ENCODE results near the gene SH3BP4. TPM values are rescaled to one million over a fixed set of nuclear protein-coding genes. Genes with fewer than 3 reads are reported as not detected.

Gene SH3BP4
- polyA plus RNA-seq, 1 donor (not counting 4 experiments of a cell fraction or from before 2014, with no cell fraction given): 50.4 TPM

DNA sequence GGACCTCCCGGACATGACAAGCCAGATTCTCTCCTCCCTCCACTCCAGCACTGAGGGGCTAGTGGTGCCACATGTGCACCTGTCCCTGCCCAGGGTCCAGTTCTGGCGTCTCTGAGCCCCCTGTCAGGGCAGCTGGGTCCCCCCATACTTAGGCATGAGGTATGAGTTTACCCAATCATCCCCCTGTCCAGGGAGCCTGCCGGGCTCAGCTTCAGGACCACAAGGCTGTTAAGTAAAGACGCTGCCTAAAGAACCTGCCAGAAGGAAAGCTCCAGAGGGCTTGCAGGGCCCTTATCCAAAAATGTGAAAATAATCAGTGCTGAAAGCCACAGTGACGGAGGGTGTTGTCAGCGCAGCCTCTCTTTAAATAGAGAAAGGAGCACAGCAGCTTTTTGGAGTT lies 40.0 kb downstream of the SH3BP4 start:
- no peaks in the 10 kb centered on the region for H3K9me3 ChIP-seq (ENCODE audit: control insufficient read depth, low read depth, low read length)
- TF ChIP-seq CTCF (optimal IDR thresholded peaks at IDR 0.05 in 1 of 3, IDR thresholded peaks at IDR 0.05 in 1 of 3, conservative IDR thresholded peaks at IDR 0.05 in 1 of 3; ENCODE audit: extremely low read depth in 1 of 3, insufficient read depth in 2 of 3, low read length in 3 of 3) (no peak), EZH2 (IDR thresholded peaks at IDR 0.05; ENCODE audit: low read length) (no peak)
- H3K79me2 ChIP-seq (ENCODE audit: control insufficient read depth, insufficient read depth, low read length): peaks cover 96% of the 10 kb centered on the region
- H3K27me3 ChIP-seq (ENCODE audit: control insufficient read depth, extremely low read depth, insufficient read depth, low read length): no peaks in the 10 kb centered on the region
- H3K27ac ChIP-seq (ENCODE audit: control insufficient read depth, insufficient read depth, low read length): no peak overlapping the region
- peaks cover 15% of the 10 kb centered on the region for H3K4me1 ChIP-seq (ENCODE audit: control insufficient read depth, extremely low read depth, insufficient read depth, low read length)
- peaks cover 11% of the 10 kb centered on the region for H4K20me1 ChIP-seq (ENCODE audit: control insufficient read depth, extremely low read depth, insufficient read depth, low read length)
- FAIRE-seq (no peak), DNase-seq (ENCODE audit: low read depth, low spot score) (no peak)
- no peak overlapping the region for H3K9ac ChIP-seq (ENCODE audit: control insufficient read depth, extremely low read depth, insufficient read depth, low read length)
- H3K9me1 ChIP-seq (ENCODE audit: control insufficient read depth, extremely low read depth, insufficient read depth, low read length): peaks cover 10% of the 10 kb centered on the region
- no peak overlapping the region for H3K4me2 ChIP-seq (ENCODE audit: control insufficient read depth, extremely low read depth, insufficient read depth, low read depth, low read length)
- dilution Hi-C loops (cut with MboI; ENCODE audit: extremely low pct_ligation_motif_present, low sequenced_read_pairs): no loop called here
- H2AFZ ChIP-seq (ENCODE audit: control insufficient read depth, low read length): no peak overlapping the region
- H3K4me3 ChIP-seq (ENCODE audit: control insufficient read depth in 2 of 3, extremely low read depth in 1 of 3, insufficient read depth in 2 of 3, low read depth in 1 of 3, low read length in 3 of 3): no peak overlapping the region
- peaks cover 12 to 29% of the 10 kb centered on the region in 2 experiments for H3K36me3 ChIP-seq (ENCODE audit: control insufficient read depth in 2 of 2, extremely low read depth in 1 of 2, insufficient read depth in 2 of 2, low read length in 2 of 2)

DNA sequence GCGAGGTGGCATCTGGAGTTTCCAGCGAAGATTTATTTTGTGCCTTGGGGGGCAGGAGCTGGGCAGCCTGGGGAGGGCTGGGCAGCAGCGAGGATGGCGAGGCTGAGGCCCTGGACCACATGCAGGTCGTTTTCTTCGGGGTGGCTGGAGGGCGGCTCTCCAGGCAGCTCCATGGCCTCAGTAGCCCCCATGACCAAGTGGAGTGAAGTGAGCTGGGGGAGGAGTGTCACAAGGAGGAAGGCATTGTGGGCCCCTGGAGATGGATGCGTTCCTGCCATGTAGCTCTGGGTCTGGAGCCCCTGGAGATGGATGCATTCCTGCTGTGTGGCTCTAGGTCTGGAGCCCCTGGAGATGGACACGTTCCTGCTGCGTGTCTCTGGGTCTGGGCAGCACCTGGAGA lies 40.4 kb downstream of the SH3BP4 start:
- TF ChIP-seq CTCF (optimal IDR thresholded peaks at IDR 0.05 in 1 of 3, IDR thresholded peaks at IDR 0.05 in 1 of 3, conservative IDR thresholded peaks at IDR 0.05 in 1 of 3; ENCODE audit: extremely low read depth in 1 of 3, insufficient read depth in 2 of 3, low read length in 3 of 3): no peak
- TF ChIP-seq EZH2 (IDR thresholded peaks at IDR 0.05; ENCODE audit: low read length): no peak
- H3K4me1 ChIP-seq (ENCODE audit: control insufficient read depth, extremely low read depth, insufficient read depth, low read length): peaks cover 15% of the 10 kb centered on the region
- H3K9me1 ChIP-seq (ENCODE audit: control insufficient read depth, extremely low read depth, insufficient read depth, low read length): peaks cover 10% of the 10 kb centered on the region
- dilution Hi-C loops (cut with MboI; ENCODE audit: extremely low pct_ligation_motif_present, low sequenced_read_pairs): no loop called here
- no peak overlapping the region for H3K27ac ChIP-seq (ENCODE audit: control insufficient read depth, insufficient read depth, low read length)
- H3K9me3 ChIP-seq (ENCODE audit: control insufficient read depth, low read depth, low read length): no peaks in the 10 kb centered on the region
- DNase-seq (ENCODE audit: low read depth, low spot score) (no peak), FAIRE-seq (no peak)
- no peak overlapping the region for H3K4me3 ChIP-seq (ENCODE audit: control insufficient read depth in 2 of 3, extremely low read depth in 1 of 3, insufficient read depth in 2 of 3, low read depth in 1 of 3, low read length in 3 of 3)
- no peak overlapping the region for H2AFZ ChIP-seq (ENCODE audit: control insufficient read depth, low read length)
- peaks cover 12 to 31% of the 10 kb centered on the region in 2 experiments for H3K36me3 ChIP-seq (ENCODE audit: control insufficient read depth in 2 of 2, extremely low read depth in 1 of 2, insufficient read depth in 2 of 2, low read length in 2 of 2)
- peaks cover 92% of the 10 kb centered on the region for H3K79me2 ChIP-seq (ENCODE audit: control insufficient read depth, insufficient read depth, low read length)
- H3K9ac ChIP-seq (ENCODE audit: control insufficient read depth, extremely low read depth, insufficient read depth, low read length): no peak overlapping the region
- H4K20me1 ChIP-seq (ENCODE audit: control insufficient read depth, extremely low read depth, insufficient read depth, low read length): peaks cover 11% of the 10 kb centered on the region
- no peak overlapping the region for H3K4me2 ChIP-seq (ENCODE audit: control insufficient read depth, extremely low read depth, insufficient read depth, low read depth, low read length)
- no peaks in the 10 kb centered on the region for H3K27me3 ChIP-seq (ENCODE audit: control insufficient read depth, extremely low read depth, insufficient read depth, low read length)
